Measurements from ENCODE around the gene ADGRL1.

DNA sequence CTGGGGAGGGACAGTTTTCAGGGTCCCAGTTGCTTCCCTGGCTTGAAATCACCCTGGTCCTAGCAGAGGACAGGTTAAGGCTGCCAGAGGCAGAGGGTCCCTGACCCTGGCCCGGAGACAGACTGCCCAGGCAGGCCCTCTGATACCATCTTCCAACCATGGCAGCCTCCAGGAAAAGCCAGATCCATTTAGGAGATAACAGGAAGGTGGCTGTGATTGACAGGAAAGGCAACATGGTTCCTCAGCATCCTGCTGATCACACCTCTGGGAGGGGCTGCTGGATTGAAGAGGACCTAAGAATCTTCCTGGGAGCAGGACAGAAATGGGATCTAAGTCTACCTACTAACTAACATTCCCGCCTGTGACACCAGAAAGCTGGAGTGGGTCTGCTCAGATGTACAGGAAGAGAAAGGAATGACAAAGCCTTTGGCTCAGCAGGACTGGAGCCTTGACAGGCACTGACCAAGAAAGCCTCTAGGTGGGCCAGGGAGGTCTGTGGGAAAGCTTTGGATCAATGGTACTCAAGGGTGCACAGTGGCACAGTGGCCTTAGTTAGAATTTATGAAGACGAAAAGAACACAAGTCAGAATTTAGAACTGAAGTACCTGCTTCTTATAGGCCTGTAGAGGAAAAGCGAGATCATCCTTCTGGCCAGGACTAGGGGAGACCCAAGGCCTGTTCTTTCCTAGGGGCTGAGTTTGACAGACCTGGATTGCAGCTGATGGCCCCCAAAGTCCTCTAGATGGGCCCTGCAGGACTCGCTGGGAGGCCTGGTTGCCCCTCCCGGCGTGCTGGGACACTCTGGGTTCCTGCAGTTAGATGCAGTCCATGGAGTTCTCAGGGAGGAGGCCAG is 86.1 kb downstream of the ADGRL1 start:
- TF ChIP-seq SPI1 (IDR thresholded peaks at IDR 0.05; ENCODE audit: borderline replicate concordance, low read depth, low read length) (no peak), BMI1 (IDR thresholded peaks at IDR 0.05; ENCODE audit: low read length) (no peak), KLF13 (tag; IDR thresholded peaks at IDR 0.05; ENCODE audit: borderline replicate concordance, low read depth) (no peak)
